ENCODE data around the gene ZNF417. TPM values are rescaled to one million over a fixed set of nuclear protein-coding genes. Genes with fewer than 3 reads are reported as not detected.
"Not testable (repeated sequence)": the region's sequence is repeated elsewhere in the genome, so short reads cannot be mapped to it uniquely, and the experiment has no call there.

Gene ZNF417
- total RNA-seq, result 9.7 and 11.6 TPM in 2 replicates

DNA sequence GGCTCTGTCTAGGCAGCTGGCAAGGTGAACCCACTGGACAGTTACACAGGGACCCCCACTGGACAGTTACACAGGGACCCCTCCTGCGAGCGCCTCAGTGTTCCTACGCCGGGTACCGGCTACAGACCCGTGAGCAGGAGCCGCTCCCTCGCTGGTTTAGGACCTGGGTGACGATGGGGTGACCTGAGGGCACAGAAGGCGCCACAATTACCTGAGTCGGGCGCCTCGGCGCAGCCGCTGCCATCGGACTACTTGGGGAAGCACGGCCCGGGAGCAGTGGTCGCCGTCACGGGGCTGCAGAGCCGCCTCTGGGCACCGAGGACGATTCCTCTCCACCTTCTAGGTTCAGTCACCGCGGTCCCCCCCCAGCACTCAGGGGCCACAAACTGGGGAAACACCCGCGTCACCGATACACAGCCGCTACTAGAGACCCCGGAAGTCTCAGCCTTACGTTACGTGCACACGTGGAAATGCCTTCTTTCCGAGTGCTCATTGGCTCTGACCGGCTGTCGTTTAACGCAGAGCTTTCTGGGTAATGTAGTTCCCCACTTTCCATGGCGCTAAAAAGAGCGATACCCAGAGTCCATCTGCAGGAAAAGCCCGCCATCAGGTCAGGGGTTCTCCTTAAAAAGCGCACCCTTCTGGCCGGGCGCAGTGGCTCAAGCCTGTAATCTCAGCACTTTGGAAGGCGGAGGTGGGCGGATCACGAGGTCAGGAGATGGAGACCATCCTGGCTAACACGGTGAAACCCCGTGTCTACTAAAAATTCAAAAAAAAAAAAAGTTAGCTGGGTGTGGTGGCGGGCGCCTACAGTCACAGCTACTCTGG, at the start of gene ZNF417:
Gene ZNF417 (minus strand): TSS at position 425 of the 828 bp plus-strand sequence. CDS start 181 bp downstream, at position 244.
- intact Hi-C loops (cut with micrococcal nuclease), result loop anchor here (1.0 to 5.0 kb wide), 8 partner anchors 31 to 676 kb away; partner anchors contain the start of genes ZBTB45, ZNF256, ZNF550 and ZNF606
- peaks cover 58% of the 10 kb centered on the region for H3K36me3 Mint-ChIP-seq (ENCODE audit: low read depth)
- peaks cover 15% of the 10 kb centered on the region for H3K4me1 Mint-ChIP-seq
- H3K27me3 Mint-ChIP-seq, result not testable (repeated sequence)
- H3K4me3 Mint-ChIP-seq, result peak within 1 kb of the TSS; percentile 95
- peak within 1 kb of the TSS; percentile 93 for H3K27ac Mint-ChIP-seq
- DNase-seq, result peak; percentile 95
- peaks cover 47% of the 10 kb centered on the region for H3K9me3 Mint-ChIP-seq

DNA sequence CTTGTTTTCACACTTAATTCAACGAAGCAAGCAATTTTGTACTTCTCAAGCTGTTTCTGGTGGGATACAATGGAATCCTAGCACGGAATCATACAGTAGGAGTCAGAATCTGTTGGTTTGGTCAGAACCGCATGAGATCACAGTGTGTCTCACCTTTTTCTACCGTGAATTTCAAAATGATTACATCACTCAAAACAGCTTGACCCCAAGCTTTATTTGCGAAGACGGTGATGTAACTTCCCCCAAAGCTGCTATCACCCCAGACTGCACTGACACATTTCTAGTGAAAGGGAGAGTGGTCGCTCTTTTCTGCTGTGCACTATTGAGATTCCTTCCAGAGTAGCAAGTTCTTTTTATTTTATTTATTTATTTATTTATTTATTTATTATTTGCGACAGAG, 48.4 kb upstream of the ZNF417 start:
- no peaks in the 10 kb centered on the region for H3K27me3 Mint-ChIP-seq
- H3K9me3 Mint-ChIP-seq, result peaks cover 24% of the 10 kb centered on the region
- intact Hi-C loops (cut with micrococcal nuclease), result no loop called here
- no peaks in the 10 kb centered on the region for H3K4me1 Mint-ChIP-seq
- H3K27ac Mint-ChIP-seq, result no peak overlapping the region
- H3K36me3 Mint-ChIP-seq (ENCODE audit: low read depth), result peaks cover 2% of the 10 kb centered on the region
- H3K4me3 Mint-ChIP-seq, result no peak overlapping the region
- DNase-seq, result no peak

DNA sequence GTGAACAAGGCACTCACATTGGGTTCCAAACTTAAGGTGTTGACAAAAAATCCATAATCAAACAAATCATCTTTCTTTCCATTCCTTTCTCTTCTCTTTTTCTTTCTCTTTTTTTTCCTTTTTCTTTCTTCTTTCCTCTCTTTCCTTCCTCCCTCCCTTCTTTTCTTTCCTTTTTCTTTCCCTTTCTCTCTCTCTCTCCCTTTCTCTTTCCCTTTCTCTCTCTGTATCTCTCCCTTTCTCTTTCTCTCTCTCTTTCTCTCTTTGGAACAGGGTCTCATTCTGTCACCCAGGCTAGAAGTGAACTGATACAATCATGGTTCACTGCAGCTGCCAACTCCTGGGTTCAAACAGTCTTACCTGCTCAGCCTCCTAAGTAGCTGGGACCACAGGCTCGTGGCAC, 45.4 kb upstream of the ZNF417 start:
- DNase-seq, result no peak
- H3K27me3 Mint-ChIP-seq, result no peaks in the 10 kb centered on the region
- H3K27ac Mint-ChIP-seq, result no peak overlapping the region
- intact Hi-C loops (cut with micrococcal nuclease), result no loop called here
- peaks cover 4% of the 10 kb centered on the region for H3K36me3 Mint-ChIP-seq (ENCODE audit: low read depth)
- no peaks in the 10 kb centered on the region for H3K4me1 Mint-ChIP-seq
- H3K4me3 Mint-ChIP-seq, result no peak overlapping the region
- peaks cover 23% of the 10 kb centered on the region for H3K9me3 Mint-ChIP-seq

DNA sequence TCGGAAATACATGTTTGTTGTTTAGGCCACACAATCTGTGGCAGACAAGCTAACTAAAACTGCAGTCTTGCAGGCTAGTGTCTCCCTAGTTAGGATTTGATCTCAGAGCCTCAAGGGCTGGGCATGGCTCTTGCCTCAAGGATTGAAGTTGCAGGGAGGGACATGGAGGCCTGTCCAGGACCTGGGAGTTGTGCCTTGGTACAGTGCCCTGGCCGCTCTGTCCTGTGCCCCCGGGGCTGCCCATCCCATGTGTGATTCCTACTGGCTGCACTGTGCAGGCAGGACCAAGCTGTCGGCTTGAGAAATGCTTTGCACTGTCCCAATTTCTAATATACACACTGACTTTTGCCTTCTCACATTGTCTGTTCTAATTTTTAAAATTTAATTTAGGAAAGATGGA, 38.6 kb upstream of the ZNF417 start:
- intact Hi-C loops (cut with micrococcal nuclease), result no loop called here
- peaks cover 26% of the 10 kb centered on the region for H3K9me3 Mint-ChIP-seq
- H3K36me3 Mint-ChIP-seq (ENCODE audit: low read depth), result peaks cover 3% of the 10 kb centered on the region

DNA sequence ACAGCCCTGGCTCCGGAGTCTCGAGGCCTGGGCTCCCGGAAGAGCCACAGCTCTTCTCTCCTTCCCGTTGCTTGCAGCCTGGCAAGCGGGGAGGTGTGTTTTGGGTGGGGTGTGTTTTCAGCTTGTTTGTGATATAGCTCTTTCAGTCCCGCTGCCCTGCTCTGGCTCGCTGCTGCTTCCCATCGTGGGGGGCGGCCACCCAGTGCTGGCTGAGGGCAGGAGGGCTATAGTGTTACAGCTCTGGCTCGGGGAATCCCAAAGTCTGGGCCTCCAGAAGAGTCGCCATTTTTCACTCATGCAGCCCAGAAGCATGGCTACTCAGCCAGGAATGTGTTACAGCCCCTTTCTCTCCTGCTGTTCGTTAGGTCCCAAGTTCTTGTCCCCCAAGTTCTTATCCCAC, 33.3 kb upstream of the ZNF417 start:
- Mint-ChIP-seq H3K4me1 (peaks cover 11% of the 10 kb centered on the region), H3K9me3 (peaks cover 28% of the 10 kb centered on the region), H3K4me3 (no peak overlapping the region), H3K27me3 (no peaks in the 10 kb centered on the region), H3K36me3 (ENCODE audit: low read depth) (peaks cover 19% of the 10 kb centered on the region), H3K27ac (no peak overlapping the region)
- intact Hi-C loops (cut with micrococcal nuclease), result no loop called here
- DNase-seq, result no peak

More for the DNA sequence above, 38.6 kb upstream of the ZNF417 start:
- Mint-ChIP-seq H3K4me3 (no peak overlapping the region), H3K4me1 (no peaks in the 10 kb centered on the region), H3K27me3 (no peaks in the 10 kb centered on the region), H3K27ac (no peak overlapping the region)
- no peak for DNase-seq

DNA sequence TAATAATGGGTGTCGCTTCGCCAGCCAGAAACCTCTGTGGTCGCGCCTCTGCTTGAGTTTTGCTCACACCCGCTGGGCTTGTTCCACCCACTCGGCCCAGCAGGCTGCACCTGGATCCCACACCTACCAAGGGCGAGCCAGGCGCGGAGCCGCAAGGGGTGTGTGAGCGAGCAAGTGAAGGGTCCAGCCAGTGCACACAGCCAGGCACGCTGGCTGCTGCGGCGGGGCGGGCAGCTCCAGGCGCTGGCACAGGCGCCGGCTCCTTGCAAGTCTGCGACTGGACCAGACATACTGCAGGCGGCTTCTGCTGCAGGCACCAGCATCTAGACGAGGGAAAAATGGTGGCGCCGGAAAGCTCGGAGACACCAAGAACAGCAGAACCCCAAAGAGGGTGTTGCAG, 32.9 kb upstream of the ZNF417 start:
- intact Hi-C loops (cut with micrococcal nuclease), result no loop called here
- Mint-ChIP-seq H3K27ac (no peak overlapping the region), H3K4me3 (no peak overlapping the region), H3K4me1 (peaks cover 11% of the 10 kb centered on the region), H3K36me3 (ENCODE audit: low read depth) (peaks cover 22% of the 10 kb centered on the region), H3K9me3 (peaks cover 25% of the 10 kb centered on the region), H3K27me3 (no peaks in the 10 kb centered on the region)
- DNase-seq, result no peak

DNA sequence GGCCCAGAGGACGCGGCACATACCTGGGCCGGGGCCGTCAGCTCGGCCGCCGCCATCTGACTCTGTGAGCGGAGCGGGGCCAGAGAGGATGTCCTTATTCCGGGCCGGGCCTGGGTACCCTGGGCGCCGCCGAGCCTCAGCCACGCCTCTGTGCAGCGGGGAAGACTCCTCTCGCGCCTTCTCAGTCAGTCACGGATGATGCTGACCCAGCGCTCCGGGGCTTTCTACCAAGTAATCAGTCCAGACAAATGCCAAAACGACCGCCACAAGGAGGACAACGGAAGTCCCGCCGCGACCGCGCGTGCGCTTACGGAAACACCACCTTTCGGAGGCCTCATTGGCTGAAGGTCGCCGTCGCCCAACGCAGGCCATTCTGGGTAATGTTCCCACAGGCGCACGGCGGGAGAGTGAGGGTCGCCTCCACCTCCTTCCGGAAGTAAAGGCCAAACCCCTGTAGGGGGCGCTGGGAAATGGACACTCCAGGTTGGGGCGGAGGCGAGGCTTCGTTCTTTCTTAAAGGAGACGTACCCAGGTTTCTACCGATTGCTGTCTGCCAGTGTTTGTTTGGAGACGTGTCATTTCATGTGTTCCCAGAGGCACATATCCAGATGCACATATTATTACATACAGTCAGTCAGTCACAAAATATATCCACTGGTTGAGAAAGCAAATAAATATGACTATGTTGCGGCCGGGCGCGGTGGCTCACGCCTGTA, 31.2 kb upstream of the ZNF417 start, which contains the start of gene ZNF256:
Gene ZNF256 (minus strand): TSS at position 288 of the 716 bp plus-strand sequence. CDS start 232 bp downstream, at position 56.
- Mint-ChIP-seq H3K27me3 (no peaks in the 10 kb centered on the region), H3K36me3 (ENCODE audit: low read depth) (peaks cover 39% of the 10 kb centered on the region), H3K27ac (peak within 1 kb of the TSS; percentile 90), H3K9me3 (peaks cover 37% of the 10 kb centered on the region), H3K4me1 (peaks cover 11% of the 10 kb centered on the region), H3K4me3 (peak within 1 kb of the TSS; percentile 96)
- intact Hi-C loops (cut with micrococcal nuclease), result loop anchor here (1.0 to 2.0 kb wide), 2 partner anchors 31 to 55 kb away; partner anchors contain the start of genes ZNF417 and ZNF606
- peak; percentile 94 for DNase-seq

DNA sequence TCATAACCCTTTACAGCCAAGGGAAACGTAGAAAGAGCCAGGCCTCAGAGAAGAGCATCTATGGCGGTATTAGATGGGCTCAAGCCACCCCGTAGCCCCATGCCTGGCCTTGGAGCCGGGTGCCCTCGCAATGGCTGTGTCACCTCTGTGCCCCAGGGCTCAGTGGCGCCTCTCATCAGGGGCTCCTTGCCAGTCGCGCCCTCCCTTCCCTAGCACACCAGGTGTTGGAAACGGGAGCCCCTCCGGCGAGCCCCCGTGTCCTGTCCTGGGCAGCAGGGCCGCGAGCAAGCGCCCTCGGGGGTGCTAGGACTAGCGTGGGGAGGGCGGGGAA, 30.7 kb upstream of the ZNF417 start:
- Mint-ChIP-seq H3K4me1 (peaks cover 11% of the 10 kb centered on the region), H3K9me3 (peaks cover 41% of the 10 kb centered on the region), H3K4me3 (peak overlapping the region; percentile 96), H3K36me3 (ENCODE audit: low read depth) (peaks cover 44% of the 10 kb centered on the region), H3K27me3 (no peaks in the 10 kb centered on the region), H3K27ac (no peak overlapping the region)
- no peak for DNase-seq
- intact Hi-C loops (cut with micrococcal nuclease), result loop anchor here (1.0 to 2.0 kb wide), 2 partner anchors 31 to 56 kb away; partner anchors contain the start of genes ZNF417 and ZNF606

DNA sequence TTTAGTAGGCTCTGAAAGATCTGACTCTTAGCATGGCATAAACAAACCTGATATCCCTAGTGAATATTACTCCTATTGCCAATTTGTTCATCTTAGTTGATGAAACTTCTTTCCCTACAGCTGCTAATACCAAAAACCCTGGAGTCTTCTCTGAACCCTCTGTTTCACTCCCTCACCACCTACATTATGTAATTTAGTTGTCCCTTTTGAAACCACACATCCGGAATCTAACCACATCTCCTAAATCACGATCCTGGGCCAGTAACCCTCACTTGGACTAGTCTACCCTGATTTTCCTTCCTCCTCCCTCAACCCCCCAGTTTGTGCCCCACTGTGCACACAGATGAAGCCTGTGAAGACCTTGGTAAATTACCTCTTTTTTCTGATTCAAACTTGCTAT, 29.9 kb upstream of the ZNF417 start:
- H3K4me1 Mint-ChIP-seq, result peaks cover 11% of the 10 kb centered on the region
- H3K36me3 Mint-ChIP-seq (ENCODE audit: low read depth), result peaks cover 51% of the 10 kb centered on the region
- H3K9me3 Mint-ChIP-seq, result peaks cover 44% of the 10 kb centered on the region
- intact Hi-C loops (cut with micrococcal nuclease), result loop anchor here (2.0 kb wide), 1 partner anchor 56 kb away; the partner anchor contains the start of gene ZNF606
- no peaks in the 10 kb centered on the region for H3K27me3 Mint-ChIP-seq
- peak overlapping the region; percentile 96 for H3K4me3 Mint-ChIP-seq
- no peak overlapping the region for H3K27ac Mint-ChIP-seq
- no peak for DNase-seq

DNA sequence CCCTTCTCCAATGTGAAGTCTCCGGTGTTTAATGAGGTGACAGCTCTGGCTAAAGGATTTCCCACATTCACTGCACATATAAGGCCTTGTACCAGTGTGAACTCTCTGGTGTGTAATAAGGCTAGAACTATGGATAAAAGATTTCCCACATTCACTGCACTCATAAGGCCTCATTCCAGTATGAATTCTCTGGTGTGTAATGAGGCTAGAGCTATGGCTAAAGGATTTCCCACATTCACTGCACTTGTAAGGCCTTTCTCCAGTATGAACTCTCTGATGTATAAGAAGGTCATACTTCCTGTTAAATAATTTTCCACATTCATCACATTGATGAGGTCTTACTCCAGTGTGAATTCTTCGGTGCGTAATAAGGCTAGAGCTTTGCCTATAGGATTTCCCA, 25.2 kb upstream of the ZNF417 start:
- Mint-ChIP-seq H3K27ac (no peak overlapping the region), H3K4me3 (no peak overlapping the region), H3K9me3 (peaks cover 51% of the 10 kb centered on the region), H3K36me3 (ENCODE audit: low read depth) (peaks cover 74% of the 10 kb centered on the region), H3K4me1 (peaks cover 7% of the 10 kb centered on the region), H3K27me3 (no peaks in the 10 kb centered on the region)
- no peak for DNase-seq
- intact Hi-C loops (cut with micrococcal nuclease), result no loop called here

DNA sequence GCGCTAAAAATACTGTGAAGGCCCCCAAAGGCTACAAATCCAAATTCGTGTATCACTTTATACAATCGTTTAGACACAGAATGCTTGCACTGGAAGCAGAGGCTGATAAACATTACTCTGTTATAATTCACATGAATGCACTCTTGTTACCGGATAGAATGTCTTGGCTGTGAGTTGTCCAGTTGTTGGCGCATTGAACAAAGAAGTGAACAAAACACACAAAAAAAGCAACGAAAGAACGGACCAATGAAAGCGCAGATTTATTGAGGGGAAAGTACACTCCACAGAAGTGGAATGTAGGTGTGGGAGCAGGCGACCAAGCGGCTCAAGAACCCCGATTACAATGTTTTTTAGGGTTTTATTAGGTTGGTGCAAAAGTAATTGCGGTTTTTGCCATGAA, 19.3 kb upstream of the ZNF417 start:
- peaks cover 44% of the 10 kb centered on the region for H3K36me3 Mint-ChIP-seq (ENCODE audit: low read depth)

DNA sequence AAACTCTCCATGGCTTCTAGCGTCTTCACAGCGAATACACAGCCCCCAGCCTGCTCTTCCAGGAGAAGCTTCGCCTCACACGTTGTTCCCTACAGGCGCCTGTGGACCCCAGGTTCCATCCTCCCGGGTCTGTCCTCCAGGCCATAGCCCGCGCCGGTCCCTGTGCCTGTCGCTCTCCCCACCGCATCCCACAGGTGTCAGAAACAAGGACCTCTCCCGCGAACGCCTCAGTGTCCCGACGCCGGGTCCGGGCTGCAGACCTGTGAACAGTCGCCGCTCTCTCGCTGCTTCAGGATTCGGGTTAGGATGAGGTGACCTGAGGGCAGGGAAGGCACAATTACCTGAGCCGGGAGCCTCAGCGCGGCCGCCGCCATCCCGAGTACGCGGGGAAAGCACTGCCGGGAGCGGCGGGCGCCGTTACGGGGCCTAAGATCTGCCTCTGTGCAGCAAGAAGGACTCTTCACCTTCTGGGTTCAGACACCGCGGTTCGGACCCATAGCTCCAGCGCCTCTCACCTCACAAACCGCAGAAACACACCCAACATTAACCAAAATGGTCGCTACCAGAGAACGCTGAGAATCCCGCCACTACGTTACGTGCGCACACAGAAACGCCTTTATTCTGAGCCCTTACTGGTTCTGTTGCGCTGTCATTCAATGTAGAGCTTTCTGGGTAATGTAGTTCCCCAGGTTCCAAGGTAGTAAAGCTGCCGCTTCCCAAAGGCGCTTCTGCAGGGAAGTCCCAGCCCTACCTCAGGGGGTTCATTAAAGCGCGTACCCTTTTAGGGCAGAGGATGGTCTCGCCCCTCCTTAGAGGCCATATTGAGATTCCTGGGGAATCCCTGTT, 18.7 kb upstream of the ZNF417 start, which contains the start of gene ZNF418:
Gene ZNF418 (minus strand): TSS at position 583 of the 846 bp plus-strand sequence. CDS start 1,580 bp downstream, outside the sequence.
- H3K9me3 Mint-ChIP-seq, result peaks cover 36% of the 10 kb centered on the region
- H3K4me3 Mint-ChIP-seq, result peak within 1 kb of the TSS; percentile 77
- no peaks in the 10 kb centered on the region for H3K4me1 Mint-ChIP-seq
- DNase-seq, result peak; percentile 76
- peak within 1 kb of the TSS; percentile 78 for H3K27ac Mint-ChIP-seq
- intact Hi-C loops (cut with micrococcal nuclease), result no loop called here
- H3K27me3 Mint-ChIP-seq, result no peaks in the 10 kb centered on the region
- peaks cover 41% of the 10 kb centered on the region for H3K36me3 Mint-ChIP-seq (ENCODE audit: low read depth)

More for the DNA sequence above, 19.3 kb upstream of the ZNF417 start:
- no peak for DNase-seq
- no peak overlapping the region for H3K27ac Mint-ChIP-seq
- intact Hi-C loops (cut with micrococcal nuclease), result no loop called here
- peaks cover 34% of the 10 kb centered on the region for H3K9me3 Mint-ChIP-seq
- H3K4me1 Mint-ChIP-seq, result no peaks in the 10 kb centered on the region
- H3K4me3 Mint-ChIP-seq, result no peak overlapping the region
- H3K27me3 Mint-ChIP-seq, result no peaks in the 10 kb centered on the region

DNA sequence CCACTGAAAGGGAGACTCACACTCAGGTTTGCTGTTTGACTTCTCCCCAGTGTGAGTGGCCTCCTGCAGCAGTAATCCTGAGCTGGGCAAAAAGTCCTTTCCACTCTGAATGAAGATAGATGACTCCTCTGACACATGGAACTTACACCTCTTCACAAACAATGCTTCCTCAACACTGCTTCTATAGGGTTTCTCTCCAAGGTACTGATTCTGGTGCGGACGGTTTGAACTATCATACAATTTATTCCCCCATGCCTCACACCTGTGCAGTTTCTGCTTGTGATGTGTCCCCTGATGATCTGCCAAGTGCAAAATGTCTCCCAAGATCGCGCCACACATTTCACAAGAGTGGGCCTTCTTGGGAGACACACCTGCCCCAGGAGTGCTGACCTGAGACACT, 11.2 kb upstream of the ZNF417 start:
- Mint-ChIP-seq H3K4me3 (no peak overlapping the region), H3K27ac (no peak overlapping the region), H3K4me1 (no peaks in the 10 kb centered on the region), H3K27me3 (no peaks in the 10 kb centered on the region), H3K9me3 (peaks cover 35% of the 10 kb centered on the region), H3K36me3 (ENCODE audit: low read depth) (peaks cover 15% of the 10 kb centered on the region)
- intact Hi-C loops (cut with micrococcal nuclease), result no loop called here
- DNase-seq, result no peak
